Activated naive CD4-positive, alpha-beta T cell treated with anti-CD3 and anti-CD28 coated beads, Interleukin-2, amount 50 U/mL, for 72 hours (primary cell): Measurements from ENCODE around the gene NFYC. TPM values are rescaled to one million over a fixed set of nuclear protein-coding genes. Genes with fewer than 3 reads are reported as not detected.

ENCODE experiments used
- total RNA-seq, 2 donors: library from RNA; stranded (reverse); gene quantifications; one replicate each; pipeline ENCODE4 v1.2.3, GENCODE V29; 2022

NFYC gene
- total RNA-seq, 2 donors from 2014 or later: 58.9 to 62.5 TPM

Other genes with a start within 250 kb of the NFYC start
- gene ZFP69B, start 241.2 kb upstream of the NFYC start, total RNA-seq: 1 to 10 TPM; 1.6 to 6.9 TPM
- 1 to 10 TPM in 1 of 2 donors, under 1 TPM in 1; 0.71 to 4.9 TPM for gene ZFP69, start 214.4 kb upstream of the NFYC start, total RNA-seq
- 1 to 10 TPM; 3.6 to 8.4 TPM for gene EXO5, start 182.9 kb upstream of the NFYC start, total RNA-seq
- gene ZNF684, start 160.1 kb upstream of the NFYC start, total RNA-seq: 10 to 100 TPM in 1 of 2 donors, 1 to 10 TPM in 1; 4.2 to 13.3 TPM
- gene RIMS3, start 26.0 kb upstream of the NFYC start, total RNA-seq: 1 to 10 TPM; 6.9 to 8.3 TPM
- gene KCNQ4, start 92.1 kb downstream of the NFYC start, total RNA-seq: 1 to 10 TPM in 1 of 2 donors, under 1 TPM in 1; 0.73 to 1.5 TPM
- 1 to 10 TPM; 1.4 to 4.4 TPM for gene CITED4, start 170.7 kb downstream of the NFYC start, total RNA-seq